ENCODE data around the gene COL4A6.
A peak's percentile ranks its signal among the peaks of the same experiment; 100 is the strongest.
"Not testable (repeated sequence)": the region's sequence is repeated elsewhere in the genome, so short reads cannot be mapped to it uniquely, and the experiment has no call there.

Gene COL4A6

DNA sequence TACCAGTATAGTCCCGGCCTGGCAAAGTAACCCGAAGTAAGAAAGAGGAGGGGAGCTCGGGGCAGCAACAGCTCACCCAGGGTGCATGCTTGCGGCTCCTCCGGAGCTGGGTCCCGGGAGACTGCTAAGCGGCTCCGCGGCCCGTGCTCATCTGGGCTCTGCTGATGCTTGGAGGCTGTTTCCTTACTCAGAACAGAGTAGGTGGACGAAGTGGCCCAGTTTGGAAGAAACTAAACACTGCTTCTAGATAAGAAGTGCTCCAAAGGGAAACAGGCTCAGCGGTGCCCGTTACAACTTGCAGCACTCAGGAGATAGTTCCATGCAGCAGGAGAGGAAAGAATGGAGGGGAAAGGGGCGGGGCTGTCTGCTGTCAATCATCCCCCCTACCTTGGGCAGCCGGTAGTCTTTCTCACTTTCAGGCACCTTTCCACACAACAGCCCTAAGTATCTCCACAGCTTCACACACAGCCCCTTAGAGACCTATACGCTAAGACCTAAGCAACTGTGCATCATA lies at the start of gene COL4A6:
TSS of gene COL4A6 (minus strand) at position 313 of the 514 bp plus-strand sequence. CDS start at position 87, 226 bp downstream.
- DNase-seq, result peak; percentile 30 to 39
- TF ChIP-seq POLR2A (IDR thresholded peaks at IDR 0.05; ENCODE audit: low read length) (no peak), GATA1 (IDR thresholded peaks at IDR 0.05; ENCODE audit: low read depth, low read length) (no peak)

DNA sequence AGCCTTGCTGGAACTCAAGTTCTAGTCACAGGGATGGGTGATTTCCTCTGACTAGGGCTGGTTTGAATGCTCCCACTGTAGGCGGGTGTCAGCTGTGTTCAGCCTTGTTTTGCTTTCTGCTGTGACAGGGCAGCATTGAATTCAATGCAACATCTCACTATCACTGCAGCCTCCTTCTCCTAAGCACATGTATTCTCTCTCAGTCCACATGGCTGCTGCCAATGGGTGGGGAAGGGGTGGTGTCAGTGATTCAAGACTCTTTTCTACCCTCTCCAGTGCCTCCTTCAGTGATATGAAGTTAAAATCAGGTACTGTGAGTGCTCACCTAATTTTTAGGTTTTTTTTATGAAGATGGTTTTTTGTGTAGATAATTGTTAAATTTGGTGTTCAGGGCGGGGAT lies 47.7 kb upstream of the COL4A6 start:
- TF ChIP-seq GATA1 (IDR thresholded peaks at IDR 0.05; ENCODE audit: low read depth, low read length) (no peak), POLR2A (IDR thresholded peaks at IDR 0.05; ENCODE audit: low read length) (no peak)
- DNase-seq, result no peak

DNA sequence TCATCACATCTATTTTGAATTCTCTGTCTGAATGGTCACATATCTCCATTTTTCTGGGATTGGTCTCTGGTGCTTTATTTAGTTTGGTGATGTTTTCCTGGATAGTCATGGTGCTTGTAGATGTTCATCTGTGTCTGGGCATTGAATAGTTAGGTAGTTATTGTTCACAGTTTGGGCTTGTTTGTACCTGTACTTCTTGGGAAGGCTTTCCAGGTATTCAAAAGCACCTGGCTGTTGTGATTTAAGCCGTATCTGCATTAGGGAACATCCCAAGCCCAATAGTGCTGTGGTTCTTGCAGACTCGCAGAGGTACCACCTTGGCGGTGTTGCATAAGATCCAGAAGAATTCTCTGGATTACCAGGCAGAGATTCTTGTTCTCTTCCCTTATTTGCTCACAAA lies 46.0 kb upstream of the COL4A6 start:
- TF ChIP-seq GATA1 (IDR thresholded peaks at IDR 0.05; ENCODE audit: low read depth, low read length) (no peak), POLR2A (IDR thresholded peaks at IDR 0.05; ENCODE audit: low read length) (no peak)
- no peak for DNase-seq

DNA sequence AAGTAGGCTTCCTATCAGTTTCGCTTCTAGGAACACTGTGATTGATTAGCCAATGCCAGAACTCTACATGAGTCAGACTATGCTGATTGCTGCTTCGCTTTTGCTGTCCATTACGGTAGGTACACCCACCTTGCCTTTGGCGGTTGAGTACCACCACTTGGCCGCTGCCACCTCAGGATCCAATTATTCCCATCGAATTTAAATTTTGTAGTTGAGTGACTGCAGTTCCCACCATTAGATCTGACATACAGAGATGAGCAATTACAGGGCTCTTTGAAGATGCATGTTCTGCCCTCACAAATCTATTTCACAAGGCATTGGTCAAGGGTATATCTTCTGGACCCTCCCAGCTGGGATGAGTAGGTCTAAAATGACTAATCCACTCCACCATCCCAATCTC lies 43.3 kb upstream of the COL4A6 start:
- not testable (repeated sequence) for DNase-seq

DNA sequence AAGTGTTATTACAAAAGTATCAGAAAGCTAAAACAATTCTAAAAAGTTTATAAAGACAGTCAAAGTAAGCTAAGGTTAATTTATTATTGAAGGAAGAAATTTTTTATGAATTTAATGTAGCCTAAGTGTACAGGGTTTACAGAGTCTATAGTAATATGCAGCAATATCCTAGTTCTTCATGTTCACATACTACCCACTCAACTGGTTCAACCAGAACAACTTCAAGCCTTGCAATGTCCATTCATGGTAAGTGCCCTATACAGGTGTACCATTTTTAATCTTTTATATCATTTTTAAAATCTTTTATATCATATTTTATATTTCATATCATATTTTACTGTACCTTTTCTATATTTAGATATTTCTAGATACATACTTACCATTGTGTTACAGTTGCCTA lies 35.8 kb upstream of the COL4A6 start:
- DNase-seq, result no peak
- no peak for TF ChIP-seq POLR2A (IDR thresholded peaks at IDR 0.05; ENCODE audit: low read length)
- no peak for TF ChIP-seq GATA1 (IDR thresholded peaks at IDR 0.05; ENCODE audit: low read depth, low read length)

DNA sequence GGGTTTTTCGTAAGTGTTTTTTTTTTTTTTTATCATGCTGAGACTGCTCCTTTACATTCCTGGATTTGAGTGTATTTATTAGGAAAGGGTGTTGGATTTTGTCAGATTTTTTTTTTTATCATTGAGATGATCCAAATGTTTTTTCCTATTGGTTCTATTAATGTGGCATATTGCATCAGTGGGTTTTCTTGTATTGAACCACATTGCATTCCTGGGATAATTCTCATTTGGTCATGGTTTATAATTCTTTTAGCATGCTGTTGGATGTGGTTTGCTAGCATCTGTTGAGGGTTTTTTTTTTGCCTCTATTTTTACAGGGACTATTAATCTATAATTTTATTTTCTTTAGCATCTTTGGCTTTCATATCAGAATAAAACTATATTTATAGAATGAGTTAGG lies 30.3 kb upstream of the COL4A6 start:
- no peak for DNase-seq
- TF ChIP-seq GATA1 (IDR thresholded peaks at IDR 0.05; ENCODE audit: low read depth, low read length), result no peak
- TF ChIP-seq POLR2A (IDR thresholded peaks at IDR 0.05; ENCODE audit: low read length), result no peak

DNA sequence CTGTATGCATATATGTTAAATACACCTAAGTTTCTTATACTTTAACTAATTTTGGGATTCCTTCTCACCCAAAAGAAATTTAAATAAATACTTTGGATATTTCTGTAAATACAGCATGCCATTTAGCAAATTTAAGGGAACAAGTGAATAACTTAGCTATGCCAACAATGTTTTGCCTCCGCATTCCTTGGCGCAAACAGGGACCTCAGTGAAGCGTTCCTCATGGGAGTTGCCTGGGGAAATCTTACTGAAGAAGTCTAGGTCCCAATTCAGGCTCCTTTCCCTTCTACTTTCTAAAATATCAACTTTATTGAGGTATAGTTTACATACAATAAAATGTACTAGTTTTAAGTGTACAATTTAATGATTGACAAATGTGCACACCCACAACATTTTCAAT lies 26.4 kb upstream of the COL4A6 start:
- TF ChIP-seq GATA1 (IDR thresholded peaks at IDR 0.05; ENCODE audit: low read depth, low read length), result no peak
- no peak for TF ChIP-seq POLR2A (IDR thresholded peaks at IDR 0.05; ENCODE audit: low read length)
- DNase-seq, result no peak

DNA sequence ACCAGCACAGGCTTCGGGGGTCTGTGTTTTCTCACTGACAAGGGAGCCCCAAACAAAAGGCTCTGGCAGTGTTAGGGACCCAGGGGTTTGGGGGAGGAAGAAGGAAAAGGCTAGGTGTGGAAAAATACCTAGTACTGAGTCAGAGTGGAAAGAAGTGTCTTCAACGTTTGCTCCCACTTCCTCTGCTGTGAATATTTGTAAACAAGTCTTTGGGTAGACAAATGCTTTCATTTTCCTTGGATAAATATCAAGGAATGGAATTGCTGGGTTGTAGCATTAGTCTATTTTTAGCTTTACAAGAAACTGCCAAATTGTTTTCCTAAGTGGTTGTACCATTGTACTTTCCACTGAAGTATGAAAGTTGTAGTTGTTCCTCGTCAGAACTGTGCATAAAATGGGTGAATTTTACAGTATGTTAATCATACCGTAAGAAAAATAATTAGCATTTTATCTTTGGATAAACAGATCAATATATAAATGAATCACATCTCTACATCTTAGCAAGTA lies 18.8 kb upstream of the COL4A6 start:
- no peak for TF ChIP-seq POLR2A (IDR thresholded peaks at IDR 0.05; ENCODE audit: low read length)
- no peak for TF ChIP-seq GATA1 (IDR thresholded peaks at IDR 0.05; ENCODE audit: low read depth, low read length)
- DNase-seq, result no peak

DNA sequence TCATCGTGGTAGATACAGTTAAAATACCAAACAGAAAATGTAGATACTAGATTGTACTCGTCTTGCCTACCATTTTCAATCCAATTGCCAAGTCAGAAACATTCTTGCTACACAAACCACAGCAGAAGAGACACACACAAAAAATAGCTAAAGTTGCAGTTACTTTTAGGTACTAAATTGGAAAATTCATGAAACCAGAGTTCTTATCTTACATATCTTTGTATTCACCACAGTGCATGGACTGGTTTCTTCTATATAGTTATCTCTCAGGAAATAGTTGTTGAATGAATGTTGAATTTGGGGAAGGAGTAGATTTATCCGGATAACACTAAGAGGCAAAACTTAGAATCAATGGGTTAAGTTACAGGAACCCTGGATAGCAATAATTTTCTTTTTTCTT lies 15.6 kb upstream of the COL4A6 start:
- TF ChIP-seq GATA1 (IDR thresholded peaks at IDR 0.05; ENCODE audit: low read depth, low read length) (no peak), POLR2A (IDR thresholded peaks at IDR 0.05; ENCODE audit: low read length) (no peak)
- DNase-seq, result no peak

DNA sequence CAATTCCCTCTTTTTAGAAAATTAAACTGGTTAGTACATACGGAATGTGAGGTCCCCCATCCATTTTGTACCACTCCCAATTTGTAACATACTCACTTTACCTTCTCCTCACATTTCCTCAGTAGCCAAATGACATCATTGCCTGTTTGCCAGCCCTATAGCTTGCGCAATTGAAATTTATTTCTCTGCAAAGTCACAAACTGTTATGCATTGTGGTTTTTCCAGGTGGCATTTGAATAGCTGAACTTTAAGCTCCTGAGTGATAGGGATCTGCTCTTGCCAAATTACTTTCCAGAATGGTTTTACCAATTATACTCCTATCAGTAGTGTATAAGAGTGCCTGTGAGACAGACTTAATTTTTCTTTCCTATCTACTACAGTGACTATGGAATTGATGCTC lies 9.1 kb upstream of the COL4A6 start:
- peak in 1 of 2 experiments; percentile 1 for DNase-seq
- TF ChIP-seq POLR2A (IDR thresholded peaks at IDR 0.05; ENCODE audit: low read length), result no peak

DNA sequence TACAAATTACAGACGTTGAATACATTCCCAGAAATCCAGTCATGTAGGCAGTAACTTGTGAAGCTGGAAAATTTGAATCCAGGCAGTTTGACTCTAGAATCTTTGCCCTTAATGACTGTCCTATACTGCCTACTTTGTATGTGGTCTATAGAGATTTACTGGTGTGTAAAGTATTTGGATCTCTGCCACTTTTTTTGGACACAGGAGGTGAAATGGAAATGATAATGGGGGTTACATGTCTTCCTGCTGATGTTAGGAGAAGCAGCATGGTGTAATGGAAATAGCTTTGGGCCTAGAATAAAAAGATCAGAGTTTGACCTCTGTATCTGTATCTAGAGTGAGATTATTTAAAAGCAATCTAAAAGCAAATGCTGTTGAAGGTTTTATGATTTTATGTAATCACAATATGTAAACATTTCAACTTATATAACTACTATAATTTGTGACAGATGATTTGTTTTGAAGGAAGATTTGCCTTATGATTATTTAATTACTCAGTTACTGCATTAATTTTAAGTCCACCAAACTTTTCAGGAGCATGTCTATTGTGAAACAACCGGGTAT lies 4.8 kb upstream of the COL4A6 start:
- peak in 1 of 2 experiments; percentile 44 for DNase-seq
- no peak for TF ChIP-seq POLR2A (IDR thresholded peaks at IDR 0.05; ENCODE audit: low read length)
- no peak for TF ChIP-seq GATA1 (IDR thresholded peaks at IDR 0.05; ENCODE audit: low read depth, low read length)

DNA sequence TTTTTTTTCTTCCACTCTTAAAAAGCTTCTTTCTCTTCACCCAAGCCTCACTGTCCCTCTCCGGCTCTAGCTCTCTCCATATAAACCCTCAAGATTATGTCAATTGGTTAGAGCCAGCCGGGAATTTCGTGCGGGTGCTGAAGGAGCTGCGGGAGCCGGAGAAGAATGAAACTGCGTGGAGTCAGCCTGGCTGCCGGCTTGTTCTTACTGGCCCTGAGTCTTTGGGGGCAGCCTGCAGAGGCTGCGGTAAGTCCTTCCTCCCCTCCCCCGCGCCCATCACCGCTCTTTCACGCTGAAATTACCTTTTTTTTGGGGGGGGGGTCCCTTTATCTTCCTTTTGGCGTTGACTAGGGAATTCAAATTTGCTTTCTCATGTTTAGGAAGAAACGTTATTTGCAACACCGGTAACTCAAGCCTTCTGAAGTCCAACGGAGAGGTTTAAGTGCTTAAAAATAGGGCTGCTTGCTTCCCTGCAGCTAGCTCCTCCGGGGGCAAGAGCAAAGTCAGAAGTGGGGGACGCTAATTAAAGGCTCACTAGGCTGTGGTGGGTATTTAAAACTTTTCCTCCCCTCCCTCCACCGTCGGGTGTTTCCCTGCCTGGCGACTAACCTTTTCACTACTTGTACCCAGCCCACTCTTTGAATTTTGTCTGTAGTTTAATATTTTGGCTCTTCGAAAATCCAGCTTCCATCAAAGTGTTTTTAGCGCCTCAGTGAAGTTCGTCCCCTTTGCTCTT lies 1.9 kb upstream of the COL4A6 start:
- no peak for TF ChIP-seq POLR2A (IDR thresholded peaks at IDR 0.05; ENCODE audit: low read length)
- no peak for TF ChIP-seq GATA1 (IDR thresholded peaks at IDR 0.05; ENCODE audit: low read depth, low read length)
- peak; percentile 56 to 67 for DNase-seq

DNA sequence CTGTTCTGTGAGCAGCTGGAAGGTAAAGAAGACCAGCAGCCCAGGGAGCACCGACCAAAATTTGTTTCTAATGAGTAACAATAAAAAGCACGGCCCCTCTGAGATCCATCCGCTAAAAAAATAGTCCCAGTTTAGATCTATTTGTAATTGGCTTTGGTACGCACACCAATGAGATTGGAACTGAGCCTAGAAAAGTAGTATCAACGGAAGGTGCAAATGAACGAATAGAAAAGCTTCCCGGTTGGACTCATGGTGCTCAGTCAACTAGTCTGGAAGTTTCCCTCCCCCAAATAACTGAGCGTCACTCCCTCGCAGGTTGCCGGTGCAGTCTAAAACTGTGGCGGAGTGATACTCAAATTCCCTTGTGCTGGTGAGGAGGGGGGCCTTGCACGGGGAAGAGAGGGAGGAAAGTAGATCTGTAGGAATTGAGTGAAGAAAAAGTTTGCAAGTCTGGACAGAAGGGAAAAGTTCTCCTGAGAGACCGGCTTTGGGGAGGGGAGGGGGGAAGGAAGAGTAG lies 1.3 kb upstream of the COL4A6 start, which contains the start of gene COL4A5:
TSS of gene COL4A5 (plus strand) at position 413 of the 517 bp plus-strand sequence. CDS start 288 bp downstream, outside the sequence.
- TF ChIP-seq GATA1 (IDR thresholded peaks at IDR 0.05; ENCODE audit: low read depth, low read length), result no peak
- DNase-seq, result peak; percentile 84 to 90

DNA sequence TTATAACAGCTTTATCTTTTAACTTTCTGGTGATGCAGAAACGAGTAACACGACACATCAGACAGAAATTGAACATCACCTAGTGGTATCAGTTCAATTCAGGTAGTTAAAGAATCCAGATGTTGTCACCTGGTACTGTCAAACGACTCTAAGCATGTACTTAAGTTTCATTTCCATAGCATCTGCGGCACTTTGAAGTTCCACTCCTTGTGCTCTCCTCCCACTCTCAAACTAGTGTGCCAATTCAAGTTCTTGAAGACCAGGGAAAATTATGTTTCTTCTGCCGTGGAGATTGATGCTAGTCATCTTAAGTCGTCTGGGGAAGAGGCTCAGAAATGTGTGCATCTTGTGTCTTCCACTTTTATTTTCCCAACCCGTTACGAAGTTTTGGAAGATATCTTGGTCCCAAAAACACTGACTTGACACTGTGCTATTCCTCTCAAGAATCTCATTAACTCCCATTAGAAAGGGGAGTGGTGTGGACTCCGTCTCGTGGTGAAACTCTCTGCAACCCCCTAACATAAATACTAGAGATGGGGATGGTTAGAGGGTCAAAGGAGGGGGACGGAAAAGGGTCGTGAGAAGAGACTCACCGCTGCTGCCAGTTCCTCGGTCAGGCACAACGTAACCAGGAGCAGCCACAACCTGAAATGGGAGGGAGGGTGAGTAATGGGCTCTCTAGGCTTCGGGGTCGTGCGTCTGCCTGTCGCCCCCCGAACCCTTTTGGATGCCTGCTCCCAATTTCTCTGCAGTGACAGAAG lies 693 bp downstream of the COL4A6 start:
- TF ChIP-seq GATA1 (IDR thresholded peaks at IDR 0.05; ENCODE audit: low read depth, low read length) (no peak), POLR2A (IDR thresholded peaks at IDR 0.05; ENCODE audit: low read length) (no peak)
- DNase-seq, result peak in 1 of 2 experiments; percentile 3
